Calu3 (cell line): ENCODE results near the gene SF1. TPM values are rescaled to one million over a fixed set of nuclear protein-coding genes. Genes with fewer than 3 reads are reported as not detected.

Experiments used
- BruUV-seq: library from RNA; stranded (reverse); fragments of 400-500 nt; replicated peaks from 2 replicates; lab custom pipeline; 2021; lab: Mats Ljungman, UMichigan
- CTCF ChIA-PET: fragments of 300-600 bp; sonication (Branson Sonifier 250); formaldehyde crosslinking; loops from one replicate; lab custom pipeline; 2022; ENCODE audit warnings: antibody characterized with exemption; lab: Charles Lee
- DNase-seq: peaks from one replicate; pipeline ENCODE4 v3.0.0; 2022
- H3K27ac Mint-ChIP-seq: one replicate; pipeline ENCODE4 v1.8.0; 2022; ENCODE audit warnings: mixed read lengths; ENCODE audit not compliant: unreplicated experiment
- H3K27me3 Mint-ChIP-seq: one replicate; pipeline ENCODE4 v1.8.0; 2022; ENCODE audit warnings: mixed read lengths; ENCODE audit not compliant: unreplicated experiment
- H3K36me3 Mint-ChIP-seq: one replicate; pipeline ENCODE4 v1.8.0; 2022; ENCODE audit warnings: mild to moderate bottlenecking, moderate library complexity, mixed read lengths; ENCODE audit not compliant: insufficient read depth, unreplicated experiment
- H3K4me1 Mint-ChIP-seq: one replicate; pipeline ENCODE4 v1.8.0; 2022; ENCODE audit warnings: mild to moderate bottlenecking, low read depth, mixed read lengths; ENCODE audit not compliant: unreplicated experiment
- H3K4me3 Mint-ChIP-seq: one replicate; pipeline ENCODE4 v1.8.0; 2022; ENCODE audit warnings: mild to moderate bottlenecking, low read depth, moderate library complexity, mixed read lengths; ENCODE audit not compliant: unreplicated experiment
- H3K9me3 Mint-ChIP-seq: one replicate; pipeline ENCODE4 v1.8.0; 2022; ENCODE audit warnings: low read depth, mixed read lengths; ENCODE audit not compliant: unreplicated experiment
- CTCF ChIP-seq: fragments of 200-600 bp; IDR thresholded peaks from one replicate; pipeline ENCODE4 v1.8.0; 2022; ENCODE audit warnings: antibody characterized with exemption; ENCODE audit not compliant: unreplicated experiment
- intact Hi-C: fragments of 100-400 bp; cut with micrococcal nuclease; formaldehyde crosslinking; loops from one replicate; pipeline ENCODE4 v1.10.0; 2022; ENCODE audit not compliant: unreplicated experiment
- total RNA-seq: library from RNA; stranded (reverse); gene quantifications from 2 replicates; pipeline ENCODE4 v1.2.3, GENCODE V29; 2022

Gene SF1
- total RNA-seq, 1 experiment from 2014 or later = 312 TPM

DNA sequence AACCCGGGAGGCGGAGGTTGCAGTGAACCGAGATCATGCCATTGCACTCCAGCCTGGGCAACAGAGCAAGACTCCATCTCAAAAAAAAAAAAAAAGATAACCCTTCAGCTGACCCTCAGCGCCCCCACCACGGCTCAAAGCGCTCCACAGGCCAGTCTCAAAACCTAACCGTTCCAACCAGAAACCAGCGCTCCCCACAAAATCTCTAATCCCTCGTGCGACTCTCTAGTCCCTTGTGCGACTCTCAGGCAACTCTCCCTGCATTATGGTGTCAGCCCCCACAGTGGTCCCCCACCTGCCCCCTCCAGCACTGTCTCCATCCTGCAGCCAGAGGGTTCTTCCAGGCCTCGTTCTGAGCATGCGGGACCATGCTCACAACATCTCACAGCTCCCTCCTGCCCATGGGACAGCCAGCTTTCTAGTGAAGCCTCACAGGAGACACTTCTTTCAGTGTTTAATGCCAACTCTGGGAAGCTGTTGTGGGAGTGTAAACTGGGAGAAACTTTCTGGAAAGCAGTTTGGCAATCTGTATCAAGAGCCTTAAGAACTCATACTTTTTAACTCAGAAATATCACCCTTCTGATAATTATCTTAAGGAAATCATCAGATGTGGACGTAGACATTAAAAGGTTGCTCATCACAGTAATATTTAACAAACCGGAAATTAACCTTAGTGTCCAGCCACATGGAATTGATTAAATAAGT, 30.2 kb downstream of the SF1 start:
- Mint-ChIP-seq H3K4me3 (no peak overlapping the region), H3K9me3 (no peaks in the 10 kb centered on the region), H3K4me1 (peaks cover 10% of the 10 kb centered on the region), H3K27ac (no peak overlapping the region), H3K27me3 (peaks cover 48% of the 10 kb centered on the region), H3K36me3 (peaks cover 11% of the 10 kb centered on the region)
- TF ChIP-seq CTCF = no peak
- BruUV-seq = no TSS peak
- CTCF ChIA-PET = no interaction called here
- intact Hi-C loops = no loop called here
- DNase-seq = no peak

GRCh38 chr11:64746486-64746885, 31.9 kb downstream of the SF1 start:
- peaks cover 11% of the 10 kb centered on the region for H3K36me3 Mint-ChIP-seq
- no peaks in the 10 kb centered on the region for H3K9me3 Mint-ChIP-seq
- intact Hi-C loops = no loop called here
- no peak for TF ChIP-seq CTCF
- DNase-seq = no peak
- BruUV-seq = no TSS peak
- no peak overlapping the region for H3K27ac Mint-ChIP-seq
- CTCF ChIA-PET = no interaction called here
- H3K4me1 Mint-ChIP-seq = peaks cover 10% of the 10 kb centered on the region
- peaks cover 58% of the 10 kb centered on the region for H3K27me3 Mint-ChIP-seq
- no peak overlapping the region for H3K4me3 Mint-ChIP-seq

GRCh38 chr11:64745521-64746328, 32.6 kb downstream of the SF1 start:
- TF ChIP-seq CTCF = no peak
- DNase-seq = no peak
- peaks cover 11% of the 10 kb centered on the region for H3K36me3 Mint-ChIP-seq
- no peak overlapping the region for H3K27ac Mint-ChIP-seq
- H3K4me3 Mint-ChIP-seq = no peak overlapping the region
- intact Hi-C loops = no loop called here
- no TSS peak for BruUV-seq
- H3K9me3 Mint-ChIP-seq = no peaks in the 10 kb centered on the region
- peaks cover 66% of the 10 kb centered on the region for H3K27me3 Mint-ChIP-seq
- H3K4me1 Mint-ChIP-seq = peaks cover 10% of the 10 kb centered on the region
- CTCF ChIA-PET = no interaction called here

DNA sequence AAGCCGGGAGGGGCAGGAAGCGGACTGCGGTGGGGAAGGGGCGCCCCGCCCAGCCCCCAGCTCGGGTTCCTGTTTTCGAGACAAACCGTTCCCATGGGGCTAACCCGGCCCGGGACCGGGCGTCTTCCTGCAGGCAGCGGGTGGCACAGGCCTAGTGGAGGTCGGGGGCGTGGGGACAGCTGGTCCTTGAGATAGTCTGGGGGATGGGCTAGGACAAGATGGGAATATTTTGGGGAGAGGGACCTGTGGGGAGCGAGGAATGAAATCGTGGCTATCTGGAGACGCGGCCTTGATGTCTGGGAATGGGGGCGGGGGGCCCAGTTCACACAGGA, 33.2 kb downstream of the SF1 start:
- peaks cover 11% of the 10 kb centered on the region for H3K36me3 Mint-ChIP-seq
- CTCF ChIA-PET = no interaction called here
- BruUV-seq = no TSS peak
- peaks cover 72% of the 10 kb centered on the region for H3K27me3 Mint-ChIP-seq
- no peaks in the 10 kb centered on the region for H3K9me3 Mint-ChIP-seq
- H3K27ac Mint-ChIP-seq = no peak overlapping the region
- no peak for DNase-seq
- no peak overlapping the region for H3K4me3 Mint-ChIP-seq
- no peak for TF ChIP-seq CTCF
- peaks cover 10% of the 10 kb centered on the region for H3K4me1 Mint-ChIP-seq
- intact Hi-C loops = no loop called here
